HG03060 (cell line): ENCODE results near the gene SLC27A4.

Experiments used
- ATAC-seq: cut with Tn5 transposase; IDR thresholded peaks from one replicate; pipeline ENCODE4 v1.9.1; 2021; ENCODE audit warnings: low read depth, moderate number of reproducible peaks; ENCODE audit not compliant: unreplicated experiment

SLC27A4 gene

GRCh38 chr9:128361986-128362646 is 21.8 kb downstream of the SLC27A4 start:
- no peak for ATAC-seq

GRCh38 chr9:128362774-128363173 is 22.4 kb downstream of the SLC27A4 start:
- no peak for ATAC-seq

GRCh38 chr9:128365525-128365924 is 25.2 kb downstream of the SLC27A4 start:
- no peak for ATAC-seq

GRCh38 chr9:128369024-128369706 is 28.8 kb downstream of the SLC27A4 start:
- ATAC-seq = no peak

- ATAC-seq = no peak
These were observed 30.0 kb downstream of the SLC27A4 start for GRCh38 chr9:128370367-128370751.

GRCh38 chr9:128370752-128371629 is 30.7 kb downstream of the SLC27A4 start, which contains the start of gene URM1:
Gene URM1, plus strand, starts transcription at chr9:128371374. Its CDS starts 7 bp downstream, at chr9:128371381.
- peak; percentile 82 for ATAC-seq

GRCh38 chr9:128371630-128372117 is 31.3 kb downstream of the SLC27A4 start:
- ATAC-seq = no peak

GRCh38 chr9:128372188-128372641 is 31.9 kb downstream of the SLC27A4 start:
- no peak for ATAC-seq

- ATAC-seq = no peak
These were observed 32.5 kb downstream of the SLC27A4 start for GRCh38 chr9:128372784-128373183.

GRCh38 chr9:128374221-128374675 is 33.9 kb downstream of the SLC27A4 start:
- no peak for ATAC-seq

- no peak for ATAC-seq
These were observed 35.5 kb downstream of the SLC27A4 start for GRCh38 chr9:128375865-128376264.

- no peak for ATAC-seq
These were observed 41.9 kb downstream of the SLC27A4 start for GRCh38 chr9:128382261-128382660.

GRCh38 chr9:128383007-128383753 is 42.9 kb downstream of the SLC27A4 start:
- no peak for ATAC-seq

GRCh38 chr9:128383791-128384190 is 43.5 kb downstream of the SLC27A4 start:
- ATAC-seq = no peak

GRCh38 chr9:128384801-128385495 is 44.6 kb downstream of the SLC27A4 start:
- no peak for ATAC-seq

- no peak for ATAC-seq
These were observed 45.5 kb downstream of the SLC27A4 start for GRCh38 chr9:128385496-128386460.

- no peak for ATAC-seq
These were observed 47.8 kb downstream of the SLC27A4 start for GRCh38 chr9:128388150-128388549.

- no peak for ATAC-seq
These were observed 49.2 kb downstream of the SLC27A4 start for GRCh38 chr9:128389395-128390149.
